Measurements from ENCODE around the gene FXYD2. TPM values are rescaled to one million over a fixed set of nuclear protein-coding genes. Genes with fewer than 3 reads are reported as not detected.

FXYD2 gene
- total and polyA plus RNA-seq, 2 of the 8 experiments (the other 6 are each of a cell fraction or from before 2014, with no cell fraction given), result 0.89 to 1.1 TPM

- TF ChIP-seq KDM4A (IDR thresholded peaks at IDR 0.05; ENCODE audit: low read depth, low read length, severe bottlenecking), result no peak
- no peak for TF ChIP-seq MAFK (IDR thresholded peaks at IDR 0.05; ENCODE audit: low read depth, low read length)
- TF ChIP-seq SIN3A (conservative IDR thresholded peaks at IDR 0.05 in 1 of 2, IDR thresholded peaks at IDR 0.05 in 1 of 2; ENCODE audit: low read depth in 1 of 2, low read length in 2 of 2), result no peak
- TF ChIP-seq HDAC6 (IDR thresholded peaks at IDR 0.05; ENCODE audit: low read depth, low read length), result no peak
Measured at GRCh38 chr11:117799634-117800033, 24.9 kb downstream of the FXYD2 start (continued).
